Measurements from ENCODE around the gene SIPA1L3. TPM values are rescaled to one million over a fixed set of nuclear protein-coding genes. Genes with fewer than 3 reads are reported as not detected.

SIPA1L3 gene
- total RNA-seq, 4 donors from 2014 or later: 11.1 to 25.3 (median 14.5) TPM

DNA sequence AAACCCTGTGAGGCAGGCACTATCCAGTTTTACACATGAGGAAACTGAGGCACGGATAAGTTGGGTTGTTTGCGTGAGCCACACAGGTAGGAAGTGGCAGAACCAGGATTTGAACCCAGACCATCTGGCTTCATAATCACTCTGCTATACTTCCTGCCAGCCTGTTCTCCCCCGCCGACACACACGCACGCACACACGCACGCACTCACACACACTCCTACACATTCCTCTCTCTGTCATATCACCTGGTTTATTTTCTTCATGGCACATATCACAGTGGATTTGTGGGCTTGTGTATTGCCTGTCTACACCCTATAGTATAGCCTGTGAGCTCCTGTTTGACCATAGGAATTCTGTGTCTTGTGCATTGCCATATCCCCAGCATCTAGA, 140.0 kb downstream of the SIPA1L3 start:
- intact Hi-C loops (cut with DNase I): no loop called here

DNA sequence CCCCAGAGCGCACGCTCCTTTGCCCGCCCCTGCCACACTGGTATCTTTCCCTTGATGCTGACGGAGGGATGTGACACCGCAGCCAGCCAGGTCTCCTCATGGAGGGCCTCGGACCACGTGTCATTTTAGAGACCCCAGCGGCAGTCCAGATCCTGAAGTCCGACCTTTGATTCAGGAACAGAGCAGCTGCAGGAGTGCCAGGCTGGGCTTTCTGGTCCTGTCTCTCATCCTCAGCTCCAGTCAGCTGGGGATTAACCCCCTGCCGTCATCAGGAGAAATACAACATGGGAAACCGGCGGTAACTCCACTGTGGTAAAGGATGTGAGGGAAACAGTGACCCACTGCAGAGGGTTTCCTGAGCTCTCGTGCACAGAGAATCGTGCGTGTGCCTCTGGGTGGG, 140.6 kb downstream of the SIPA1L3 start:
- TF ChIP-seq CTCF (IDR thresholded peaks at IDR 0.05): no peak
- TF ChIP-seq POLR2A (IDR thresholded peaks at IDR 0.05): no peak
- H3K4me1 ChIP-seq: no peaks in the 10 kb centered on the region
- no peaks in the 10 kb centered on the region for H3K9me3 ChIP-seq
- 79 to 90% methylated on average over 8 to 15 of the region's 15 CpGs for WGBS, 2 donors
- H3K27ac ChIP-seq: peak overlapping the region in 1 of 4 donors; percentile 14
- no peaks in the 10 kb centered on the region for H3K27me3 ChIP-seq
- DNase-seq: no peak
- no peak overlapping the region for H3K4me3 ChIP-seq
- intact Hi-C loops (cut with DNase I): no loop called here
- H3K36me3 ChIP-seq: no peaks in the 10 kb centered on the region

More for the DNA sequence above, 140.0 kb downstream of the SIPA1L3 start:
- WGBS, 2 donors: 84 to 89% methylated on average over 8 of the region's 8 CpGs
- Histone ChIP-seq H3K4me3 (no peak overlapping the region), H3K27ac (no peak overlapping the region), H3K36me3 (no peaks in the 10 kb centered on the region), H3K4me1 (no peaks in the 10 kb centered on the region), H3K9me3 (no peaks in the 10 kb centered on the region), H3K27me3 (no peaks in the 10 kb centered on the region)
- no peak for TF ChIP-seq POLR2A (IDR thresholded peaks at IDR 0.05)
- TF ChIP-seq CTCF (IDR thresholded peaks at IDR 0.05): no peak
- no peak for DNase-seq

GRCh38 chr19:38049105-38049649, 142.2 kb downstream of the SIPA1L3 start:
- Histone ChIP-seq H3K27ac (peak overlapping the region in 2 of 4 donors; percentile 67 to 73), H3K4me1 (no peaks in the 10 kb centered on the region), H3K4me3 (peak overlapping the region in 1 of 4 donors; percentile 26), H3K36me3 (no peaks in the 10 kb centered on the region), H3K9me3 (no peaks in the 10 kb centered on the region), H3K27me3 (no peaks in the 10 kb centered on the region)
- TF ChIP-seq CTCF (IDR thresholded peaks at IDR 0.05) (no peak), POLR2A (IDR thresholded peaks at IDR 0.05) (no peak)
- 69 to 76% methylated on average over 8 to 10 of the region's 10 CpGs for WGBS, 2 donors
- intact Hi-C loops (cut with DNase I): no loop called here
- no peak for DNase-seq

DNA sequence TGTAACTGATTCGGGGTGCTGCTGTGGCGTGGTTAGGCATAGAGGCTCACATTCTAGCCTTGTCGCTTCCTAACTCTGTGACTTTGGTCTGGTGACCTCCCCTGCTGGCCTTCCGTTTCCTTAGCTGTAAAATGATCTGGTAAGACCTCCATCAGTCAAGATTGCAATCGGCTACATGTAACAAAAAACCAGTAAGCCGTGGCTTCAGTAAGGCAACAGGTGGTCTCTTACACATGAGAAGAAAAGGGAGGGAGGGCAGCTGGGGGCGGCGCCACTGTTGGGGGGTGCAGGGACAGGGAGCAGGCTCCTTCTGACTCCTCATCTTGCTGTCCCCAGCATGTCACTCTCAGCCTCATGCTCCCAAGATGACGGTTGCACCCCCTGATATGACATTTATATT, 148.0 kb downstream of the SIPA1L3 start:
- H3K4me1 ChIP-seq: peaks cover 0 to 17% (median 0%) of the 10 kb centered on the region in 3 donors
- no peak for DNase-seq
- H3K4me3 ChIP-seq: no peak overlapping the region
- H3K9me3 ChIP-seq: no peaks in the 10 kb centered on the region
- TF ChIP-seq CTCF (IDR thresholded peaks at IDR 0.05): no peak
- TF ChIP-seq POLR2A (IDR thresholded peaks at IDR 0.05): no peak
- intact Hi-C loops (cut with DNase I): no loop called here
- no peaks in the 10 kb centered on the region for H3K36me3 ChIP-seq
- H3K27ac ChIP-seq: no peak overlapping the region
- no peaks in the 10 kb centered on the region for H3K27me3 ChIP-seq
- whole genome bisulfite sequencing, 2 donors: 75 to 79% methylated on average over 5 to 9 of the region's 9 CpGs

- H3K36me3 ChIP-seq: no peaks in the 10 kb centered on the region
- no peaks in the 10 kb centered on the region for H3K9me3 ChIP-seq
- no peak overlapping the region for H3K4me3 ChIP-seq
- 67 to 74% methylated on average over 18 of the region's 18 CpGs for WGBS, 2 donors
- intact Hi-C loops (cut with DNase I): no loop called here
- H3K27ac ChIP-seq: no peak overlapping the region
- TF ChIP-seq POLR2A (IDR thresholded peaks at IDR 0.05) (no peak), CTCF (IDR thresholded peaks at IDR 0.05) (no peak)
- no peaks in the 10 kb centered on the region for H3K27me3 ChIP-seq
- H3K4me1 ChIP-seq: peaks cover 0 to 17% (median 0%) of the 10 kb centered on the region in 3 donors
- DNase-seq: no peak
These were observed 148.9 kb downstream of the SIPA1L3 start for GRCh38 chr19:38055655-38056521.
